DOHH2 (cell line): ENCODE results near the gene NOTCH1.

Experiments
- EZH2phosphoT487 ChIP-seq: fragments of 200-600 bp; sonication (generic); IDR thresholded peaks from 2 replicates; pipeline ENCODE4 v1.6.1; 2017; ENCODE audit warnings: borderline replicate concordance, mild to moderate bottlenecking, antibody characterized with exemption, low read length, moderate library complexity, mixed read lengths
- TF ChIP-seq, protein P1 (sequence below): fragments of 200-600 bp; sonication (generic); IDR thresholded peaks from one replicate; pipeline ENCODE4 v1.5.1; 2014; ENCODE audit warnings: antibody characterized with exemption, mild to moderate bottlenecking, low read depth, low read length; ENCODE audit not compliant: poor library complexity, severe bottlenecking

- TF ChIP-seq, protein P1, sequence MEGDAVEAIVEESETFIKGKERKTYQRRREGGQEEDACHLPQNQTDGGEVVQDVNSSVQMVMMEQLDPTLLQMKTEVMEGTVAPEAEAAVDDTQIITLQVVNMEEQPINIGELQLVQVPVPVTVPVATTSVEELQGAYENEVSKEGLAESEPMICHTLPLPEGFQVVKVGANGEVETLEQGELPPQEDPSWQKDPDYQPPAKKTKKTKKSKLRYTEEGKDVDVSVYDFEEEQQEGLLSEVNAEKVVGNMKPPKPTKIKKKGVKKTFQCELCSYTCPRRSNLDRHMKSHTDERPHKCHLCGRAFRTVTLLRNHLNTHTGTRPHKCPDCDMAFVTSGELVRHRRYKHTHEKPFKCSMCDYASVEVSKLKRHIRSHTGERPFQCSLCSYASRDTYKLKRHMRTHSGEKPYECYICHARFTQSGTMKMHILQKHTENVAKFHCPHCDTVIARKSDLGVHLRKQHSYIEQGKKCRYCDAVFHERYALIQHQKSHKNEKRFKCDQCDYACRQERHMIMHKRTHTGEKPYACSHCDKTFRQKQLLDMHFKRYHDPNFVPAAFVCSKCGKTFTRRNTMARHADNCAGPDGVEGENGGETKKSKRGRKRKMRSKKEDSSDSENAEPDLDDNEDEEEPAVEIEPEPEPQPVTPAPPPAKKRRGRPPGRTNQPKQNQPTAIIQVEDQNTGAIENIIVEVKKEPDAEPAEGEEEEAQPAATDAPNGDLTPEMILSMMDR = no peak
- no peak for TF ChIP-seq EZH2phosphoT487
These were observed 81.6 kb downstream of the NOTCH1 start for GRCh38 chr9:136464241-136464640.
